Left ventricle myocardium inferior (tissue), 1 donor: ENCODE data around the gene NLRP9. TPM values are rescaled to one million over a fixed set of nuclear protein-coding genes. Genes with fewer than 3 reads are reported as not detected.

Experiments
- DNase-seq: peaks from one replicate; pipeline ENCODE4 v3.0.0-alpha.2; 2020
- H3K27ac ChIP-seq: fragments of 200-600 bp; replicated peaks from 2 replicates; pipeline ENCODE4 v1.8.0; 2021
- H3K27me3 ChIP-seq: fragments of 200-600 bp; 2 replicates; pipeline ENCODE4 v1.8.0; 2021; ENCODE audit warnings: low read depth
- H3K36me3 ChIP-seq: fragments of 200-600 bp; 2 replicates; pipeline ENCODE4 v1.8.0; 2021
- H3K4me1 ChIP-seq: fragments of 200-600 bp; 2 replicates; pipeline ENCODE4 v1.8.0; 2021
- H3K4me3 ChIP-seq: fragments of 200-600 bp; 2 replicates; pipeline ENCODE4 v1.8.0; 2021; ENCODE audit warnings: mild to moderate bottlenecking, moderate library complexity
- H3K9me3 ChIP-seq: fragments of 200-600 bp; replicated peaks from 2 replicates; pipeline ENCODE4 v1.8.0; 2021
- CTCF ChIP-seq: fragments of 200-600 bp; IDR thresholded peaks from 2 replicates; pipeline ENCODE4 v1.8.0; 2021; ENCODE audit warnings: antibody characterized with exemption, mild to moderate bottlenecking, borderline replicate concordance
- intact Hi-C: fragments of 100-400 bp; cut with micrococcal nuclease; formaldehyde crosslinking; loops from one replicate; pipeline ENCODE4 v1.11.0; 2022
- total RNA-seq: library from RNA; stranded (reverse); fragmentation: NEBNext Ultra II Directional; extraction: Animal tissue kit (Norgen Biotek cat#: 25700); gene quantifications from one replicate; pipeline ENCODE4 v1.2.1, GENCODE V29; 2021
- donor health status: DM: no; HTN: yes; CAD: no; lungs with severe emphysema.

The NLRP9 gene
- total RNA-seq, 1 donor from 2014 or later: not detected

- Histone ChIP-seq H3K27me3 (no peaks in the 10 kb centered on the region), H3K4me3 (no peak overlapping the region), H3K36me3 (peaks cover 93% of the 10 kb centered on the region), H3K9me3 (no peaks in the 10 kb centered on the region), H3K27ac (no peak overlapping the region), H3K4me1 (peaks cover 34% of the 10 kb centered on the region)
- intact Hi-C loops: no loop called here
- no peak for TF ChIP-seq CTCF
- DNase-seq: peak; percentile 14
Observed at GRCh38 chr19:55688422-55689218, 49.6 kb downstream of the NLRP9 start.

GRCh38 chr19:55687281-55688201 is 50.7 kb downstream of the NLRP9 start:
- H3K36me3 ChIP-seq: peaks cover 93% of the 10 kb centered on the region
- no peak for TF ChIP-seq CTCF
- H3K4me1 ChIP-seq: peaks cover 36% of the 10 kb centered on the region
- H3K27me3 ChIP-seq: no peaks in the 10 kb centered on the region
- H3K4me3 ChIP-seq: no peak overlapping the region
- H3K27ac ChIP-seq: no peak overlapping the region
- no peaks in the 10 kb centered on the region for H3K9me3 ChIP-seq
- intact Hi-C loops: no loop called here
- DNase-seq: peak; percentile 13

- Histone ChIP-seq H3K9me3 (no peaks in the 10 kb centered on the region), H3K4me3 (no peak overlapping the region), H3K4me1 (peaks cover 36% of the 10 kb centered on the region), H3K27ac (no peak overlapping the region), H3K27me3 (no peaks in the 10 kb centered on the region), H3K36me3 (peaks cover 96% of the 10 kb centered on the region)
- intact Hi-C loops: no loop called here
- TF ChIP-seq CTCF: no peak
- peak; percentile 10 for DNase-seq
Observed at GRCh38 chr19:55686311-55687050, 51.7 kb downstream of the NLRP9 start.

GRCh38 chr19:55685776-55686175 is 52.4 kb downstream of the NLRP9 start:
- DNase-seq: no peak
- peaks cover 96% of the 10 kb centered on the region for H3K36me3 ChIP-seq
- intact Hi-C loops: no loop called here
- TF ChIP-seq CTCF: no peak
- H3K27me3 ChIP-seq: no peaks in the 10 kb centered on the region
- peaks cover 41% of the 10 kb centered on the region for H3K4me1 ChIP-seq
- H3K27ac ChIP-seq: no peak overlapping the region
- H3K9me3 ChIP-seq: no peaks in the 10 kb centered on the region
- H3K4me3 ChIP-seq: no peak overlapping the region
